ENCODE measurements around the gene ELMO1.

ELMO1 gene

DNA sequence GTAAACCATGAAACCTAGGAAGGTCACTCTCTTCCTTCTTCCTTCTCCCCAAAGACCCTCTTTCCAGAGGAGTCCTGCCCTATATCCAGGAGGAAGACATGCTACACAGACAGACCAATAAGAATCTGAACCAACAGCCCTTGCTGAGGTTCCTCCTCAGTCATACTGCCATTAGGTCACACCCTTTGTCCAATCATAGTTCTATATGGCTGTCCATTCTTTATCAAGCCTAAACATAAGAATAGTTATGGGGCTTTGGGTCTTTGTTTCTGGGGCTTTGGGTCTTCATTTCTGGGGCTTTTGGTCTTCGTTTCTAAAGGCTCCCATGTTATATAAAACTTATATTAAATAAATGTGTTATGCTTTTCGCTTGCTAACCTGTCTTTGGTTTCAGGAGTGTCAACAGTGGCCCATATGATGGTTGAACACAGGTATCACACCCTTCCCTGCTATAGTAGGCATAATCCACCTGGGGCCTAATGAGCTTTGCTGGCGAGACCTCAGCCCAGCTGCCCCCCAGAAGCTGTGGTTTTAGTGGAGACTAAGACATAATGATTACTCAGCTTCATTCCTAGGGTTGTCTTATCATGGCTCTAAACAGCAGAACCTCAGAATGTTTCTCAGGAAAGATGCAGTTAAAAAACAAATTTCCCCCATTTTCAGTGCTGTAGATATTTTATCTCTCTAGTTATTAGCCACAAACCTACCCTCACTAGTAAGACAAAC is 91.6 kb downstream of the ELMO1 start:
- Histone ChIP-seq H3F3A (ENCODE audit: control insufficient read depth, insufficient read depth) (no peaks in the 10 kb centered on the region), H3K79me2 (ENCODE audit: control insufficient read depth, low read length) (no peaks in the 10 kb centered on the region), H3K27me3 (ENCODE audit: control insufficient read depth, low read length) (no peaks in the 10 kb centered on the region), H3K4me1 (ENCODE audit: control insufficient read depth, low read length) (peaks cover 27% of the 10 kb centered on the region), H3K9me2 (replicated peaks; ENCODE audit: control insufficient read depth, low read length) (no peaks in the 10 kb centered on the region), H3K36me3 (ENCODE audit: control insufficient read depth, low read length) (no peaks in the 10 kb centered on the region), H4K20me1 (ENCODE audit: control insufficient read depth, insufficient read depth, low read depth, low read length) (no peaks in the 10 kb centered on the region), H3K4me2 (ENCODE audit: low read length) (no peak overlapping the region), H3K27ac (ENCODE audit: low read depth, low read length) (no peak overlapping the region), H3K9me3 (ENCODE audit: control insufficient read depth, insufficient read depth, low read length) (no peaks in the 10 kb centered on the region), H3K4me3 (ENCODE audit: low read length) (no peak overlapping the region)
- TF ChIP-seq, protein P1, sequence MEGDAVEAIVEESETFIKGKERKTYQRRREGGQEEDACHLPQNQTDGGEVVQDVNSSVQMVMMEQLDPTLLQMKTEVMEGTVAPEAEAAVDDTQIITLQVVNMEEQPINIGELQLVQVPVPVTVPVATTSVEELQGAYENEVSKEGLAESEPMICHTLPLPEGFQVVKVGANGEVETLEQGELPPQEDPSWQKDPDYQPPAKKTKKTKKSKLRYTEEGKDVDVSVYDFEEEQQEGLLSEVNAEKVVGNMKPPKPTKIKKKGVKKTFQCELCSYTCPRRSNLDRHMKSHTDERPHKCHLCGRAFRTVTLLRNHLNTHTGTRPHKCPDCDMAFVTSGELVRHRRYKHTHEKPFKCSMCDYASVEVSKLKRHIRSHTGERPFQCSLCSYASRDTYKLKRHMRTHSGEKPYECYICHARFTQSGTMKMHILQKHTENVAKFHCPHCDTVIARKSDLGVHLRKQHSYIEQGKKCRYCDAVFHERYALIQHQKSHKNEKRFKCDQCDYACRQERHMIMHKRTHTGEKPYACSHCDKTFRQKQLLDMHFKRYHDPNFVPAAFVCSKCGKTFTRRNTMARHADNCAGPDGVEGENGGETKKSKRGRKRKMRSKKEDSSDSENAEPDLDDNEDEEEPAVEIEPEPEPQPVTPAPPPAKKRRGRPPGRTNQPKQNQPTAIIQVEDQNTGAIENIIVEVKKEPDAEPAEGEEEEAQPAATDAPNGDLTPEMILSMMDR (IDR thresholded peaks at IDR 0.05; ENCODE audit: low read depth, low read length, poor library complexity, severe bottlenecking) = no peak
- TF ChIP-seq EZH2phosphoT487 (IDR thresholded peaks at IDR 0.05; ENCODE audit: borderline replicate concordance, low read length) = no peak

DNA sequence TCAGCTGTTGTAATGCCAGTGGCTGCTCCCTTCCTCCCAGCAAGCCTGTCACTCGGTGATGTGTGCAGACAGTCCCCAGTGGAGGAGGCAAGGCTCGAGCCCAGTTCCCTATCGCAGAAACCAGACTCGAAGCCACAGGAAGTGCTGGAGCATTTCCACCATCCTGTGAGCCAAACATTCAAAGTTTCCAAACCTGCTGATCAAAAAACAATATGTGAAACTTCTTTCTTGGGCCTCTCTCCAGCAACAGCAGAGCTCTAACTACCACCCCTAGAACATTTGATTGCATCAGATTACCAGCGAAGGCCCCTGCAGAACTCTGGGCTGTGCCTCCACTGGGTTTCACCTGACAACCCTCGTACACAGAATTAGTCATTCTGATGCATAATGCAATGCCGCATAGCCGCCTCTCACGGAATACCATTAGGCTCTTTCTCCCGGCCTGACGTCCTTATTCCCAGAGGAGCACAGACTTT is 94.0 kb downstream of the ELMO1 start:
- Histone ChIP-seq H3F3A (ENCODE audit: control insufficient read depth, insufficient read depth) (no peaks in the 10 kb centered on the region), H3K4me3 (ENCODE audit: low read length) (no peak overlapping the region), H4K20me1 (ENCODE audit: control insufficient read depth, insufficient read depth, low read depth, low read length) (no peaks in the 10 kb centered on the region), H3K27ac (ENCODE audit: low read depth, low read length) (no peak overlapping the region), H3K4me1 (ENCODE audit: control insufficient read depth, low read length) (peaks cover 49% of the 10 kb centered on the region), H3K79me2 (ENCODE audit: control insufficient read depth, low read length) (no peaks in the 10 kb centered on the region), H3K27me3 (ENCODE audit: control insufficient read depth, low read length) (no peaks in the 10 kb centered on the region), H3K9me3 (ENCODE audit: control insufficient read depth, insufficient read depth, low read length) (no peaks in the 10 kb centered on the region), H3K4me2 (ENCODE audit: low read length) (no peak overlapping the region), H3K9me2 (replicated peaks; ENCODE audit: control insufficient read depth, low read length) (no peaks in the 10 kb centered on the region), H3K36me3 (ENCODE audit: control insufficient read depth, low read length) (no peaks in the 10 kb centered on the region)
- TF ChIP-seq EZH2phosphoT487 (IDR thresholded peaks at IDR 0.05; ENCODE audit: borderline replicate concordance, low read length) = no peak
- TF ChIP-seq, protein P1 (IDR thresholded peaks at IDR 0.05; ENCODE audit: low read depth, low read length, poor library complexity, severe bottlenecking) = no peak

DNA sequence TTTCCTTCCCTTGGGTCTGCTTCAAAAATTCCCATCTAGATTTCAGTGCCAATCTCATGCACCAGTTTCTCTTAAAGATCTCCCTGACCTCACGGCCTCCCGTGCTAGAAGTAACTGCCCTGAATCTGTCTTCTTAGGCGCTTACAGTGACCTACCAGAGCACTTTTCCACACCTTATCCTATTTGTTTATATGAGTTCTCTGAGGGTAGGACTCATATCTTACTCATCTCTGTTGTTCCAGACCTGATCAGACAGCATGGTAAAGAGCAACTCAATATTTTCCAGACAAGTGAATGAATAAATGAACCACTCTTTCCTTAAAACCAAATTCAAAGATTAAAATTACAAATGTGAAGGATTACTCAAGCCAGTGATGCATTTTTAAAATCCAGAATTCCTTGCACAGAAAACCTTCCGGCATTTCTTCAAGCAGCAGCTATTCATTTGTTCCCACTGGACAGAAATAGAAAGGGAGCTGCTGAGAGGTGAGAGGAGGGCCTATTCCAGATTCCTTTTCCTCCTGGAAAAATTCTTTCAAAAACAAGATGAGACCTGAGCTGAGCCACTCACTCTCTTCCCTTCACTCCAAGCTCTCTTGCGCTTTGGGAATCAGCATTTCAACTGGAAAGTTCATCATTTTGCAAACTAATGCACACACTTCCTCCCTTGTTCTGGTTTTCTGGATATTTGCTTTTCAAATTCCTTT is 94.6 kb downstream of the ELMO1 start:
- Histone ChIP-seq H3K9me2 (replicated peaks; ENCODE audit: control insufficient read depth, low read length) (no peaks in the 10 kb centered on the region), H3K27ac (ENCODE audit: low read depth, low read length) (no peak overlapping the region), H3K36me3 (ENCODE audit: control insufficient read depth, low read length) (no peaks in the 10 kb centered on the region), H3K9me3 (ENCODE audit: control insufficient read depth, insufficient read depth, low read length) (no peaks in the 10 kb centered on the region), H3F3A (ENCODE audit: control insufficient read depth, insufficient read depth) (no peaks in the 10 kb centered on the region), H3K27me3 (ENCODE audit: control insufficient read depth, low read length) (no peaks in the 10 kb centered on the region), H3K79me2 (ENCODE audit: control insufficient read depth, low read length) (no peaks in the 10 kb centered on the region), H4K20me1 (ENCODE audit: control insufficient read depth, insufficient read depth, low read depth, low read length) (no peaks in the 10 kb centered on the region), H3K4me3 (ENCODE audit: low read length) (peak overlapping the region; percentile 74), H3K4me2 (ENCODE audit: low read length) (peak overlapping the region; percentile 82), H3K4me1 (ENCODE audit: control insufficient read depth, low read length) (peaks cover 51% of the 10 kb centered on the region)
- TF ChIP-seq EZH2phosphoT487 (IDR thresholded peaks at IDR 0.05; ENCODE audit: borderline replicate concordance, low read length) = no peak
- TF ChIP-seq, protein P1 (IDR thresholded peaks at IDR 0.05; ENCODE audit: low read depth, low read length, poor library complexity, severe bottlenecking) = no peak
